Measurements from ENCODE around the gene TFIP11. TPM values are rescaled to one million over a fixed set of nuclear protein-coding genes. Genes with fewer than 3 reads are reported as not detected.

Gene TFIP11
- total and polyA plus RNA-seq, 10 of the 15 experiments (the other 5 are each of a cell fraction or from before 2014, with no cell fraction given): 14.2 to 43.3 (median 31.9) TPM

DNA sequence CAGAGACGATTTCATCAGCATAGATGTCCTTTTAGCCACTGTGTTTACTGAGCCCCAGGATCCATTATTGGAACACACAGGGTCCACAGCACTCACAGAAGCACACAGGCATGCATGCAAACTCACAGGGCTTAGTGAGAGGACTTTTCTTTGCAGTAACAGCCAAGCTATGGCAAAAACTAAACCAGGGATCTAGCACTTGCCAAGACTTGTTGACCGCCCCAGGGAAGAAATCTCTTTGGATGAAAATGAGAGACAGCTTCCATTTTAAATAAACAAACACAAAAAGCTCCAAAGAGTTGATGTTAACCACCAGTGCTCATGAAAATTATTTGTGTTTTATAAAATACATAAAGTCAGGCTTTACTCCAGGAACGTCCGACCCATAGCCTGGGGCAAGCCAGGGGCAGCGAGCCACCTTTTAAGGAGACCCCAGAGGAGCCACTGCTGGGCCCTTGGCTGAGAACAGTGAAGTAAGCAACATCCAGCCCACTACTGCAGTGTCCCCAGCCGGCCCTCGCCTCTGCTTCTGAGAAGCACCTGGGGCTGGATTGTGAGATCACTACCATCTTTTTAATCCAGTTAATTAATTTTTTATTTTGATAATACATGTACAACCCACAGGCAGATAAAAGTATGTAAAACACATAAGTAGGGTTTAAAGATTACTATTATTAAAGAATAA lies 22.0 kb upstream of the TFIP11 start:
- no peak overlapping the region for H3K4me3 ChIP-seq
- SMC1A ChIA-PET (ENCODE audit: uncharacterized antibody, unreplicated experiment): interaction anchor here (1.5 to 2.0 kb wide), 3 partner anchors 9 to 53 kb away, joined by 3 to 7 read pairs (median 6); no protein-coding TSS in a partner anchor
- H3K27me3 ChIP-seq (replicated peaks in 1 of 2; ENCODE audit: control insufficient read depth in 2 of 2, insufficient read depth in 2 of 2, low read length in 1 of 2): no peaks in the 10 kb centered on the region
- peaks cover 0 to 13% of the 10 kb centered on the region in 2 experiments; a peak in 2 of 4 replicates for H3K36me3 ChIP-seq (ENCODE audit: control insufficient read depth in 2 of 2, insufficient read depth in 2 of 2, low read length in 1 of 2)
- BruUV-seq (replicated peaks): no TSS peak
- DNase-seq (ENCODE audit: low read depth, low spot score) (no peak), FAIRE-seq (no peak), ATAC-seq (no peak)
- TF ChIP-seq CREB1 (IDR thresholded peaks at IDR 0.05; ENCODE audit: low read depth) (no peak), HDAC2 (IDR thresholded peaks at IDR 0.05) (no peak), EGR1 (IDR thresholded peaks at IDR 0.05; ENCODE audit: borderline replicate concordance in 1 of 2, low read depth in 2 of 2, low read length in 2 of 2) (no peak), MYB (IDR thresholded peaks at IDR 0.05; ENCODE audit: borderline replicate concordance, low read depth, low read length) (no peak), SMAD5 (IDR thresholded peaks at IDR 0.05; ENCODE audit: low read depth) (no peak), MYC (IDR thresholded peaks at IDR 0.05; ENCODE audit: insufficient read depth, insufficient read length, insufficient replicate concordance, low read length, severe bottlenecking) (no peak), ATF7 (IDR thresholded peaks at IDR 0.05; ENCODE audit: low read depth) (no peak), RBBP5 (conservative IDR thresholded peaks at IDR 0.05) (no peak), ETV6 (conservative IDR thresholded peaks at IDR 0.05 in 1 of 2, IDR thresholded peaks at IDR 0.05 in 1 of 2; ENCODE audit: borderline replicate concordance in 1 of 2, low read depth in 1 of 2) (no peak), ZZZ3 (IDR thresholded peaks at IDR 0.05; ENCODE audit: control insufficient read depth, insufficient read length, low read depth) (no peak), FOXK2 (IDR thresholded peaks at IDR 0.05) (no peak), RAD21 (IDR thresholded peaks at IDR 0.05; ENCODE audit: insufficient read depth, low read depth, low read length) (no peak)
- TF ChIP-seq, protein P1, sequence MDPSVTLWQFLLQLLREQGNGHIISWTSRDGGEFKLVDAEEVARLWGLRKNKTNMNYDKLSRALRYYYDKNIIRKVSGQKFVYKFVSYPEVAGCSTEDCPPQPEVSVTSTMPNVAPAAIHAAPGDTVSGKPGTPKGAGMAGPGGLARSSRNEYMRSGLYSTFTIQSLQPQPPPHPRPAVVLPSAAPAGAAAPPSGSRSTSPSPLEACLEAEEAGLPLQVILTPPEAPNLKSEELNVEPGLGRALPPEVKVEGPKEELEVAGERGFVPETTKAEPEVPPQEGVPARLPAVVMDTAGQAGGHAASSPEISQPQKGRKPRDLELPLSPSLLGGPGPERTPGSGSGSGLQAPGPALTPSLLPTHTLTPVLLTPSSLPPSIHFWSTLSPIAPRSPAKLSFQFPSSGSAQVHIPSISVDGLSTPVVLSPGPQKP (IDR thresholded peaks at IDR 0.05; ENCODE audit: low read depth, low read length): no peak
- TF ChIP-seq, protein P2, sequence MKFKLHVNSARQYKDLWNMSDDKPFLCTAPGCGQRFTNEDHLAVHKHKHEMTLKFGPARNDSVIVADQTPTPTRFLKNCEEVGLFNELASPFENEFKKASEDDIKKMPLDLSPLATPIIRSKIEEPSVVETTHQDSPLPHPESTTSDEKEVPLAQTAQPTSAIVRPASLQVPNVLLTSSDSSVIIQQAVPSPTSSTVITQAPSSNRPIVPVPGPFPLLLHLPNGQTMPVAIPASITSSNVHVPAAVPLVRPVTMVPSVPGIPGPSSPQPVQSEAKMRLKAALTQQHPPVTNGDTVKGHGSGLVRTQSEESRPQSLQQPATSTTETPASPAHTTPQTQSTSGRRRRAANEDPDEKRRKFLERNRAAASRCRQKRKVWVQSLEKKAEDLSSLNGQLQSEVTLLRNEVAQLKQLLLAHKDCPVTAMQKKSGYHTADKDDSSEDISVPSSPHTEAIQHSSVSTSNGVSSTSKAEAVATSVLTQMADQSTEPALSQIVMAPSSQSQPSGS (IDR thresholded peaks at IDR 0.05; ENCODE audit: low read length): no peak
- TF ChIP-seq, protein P3, sequence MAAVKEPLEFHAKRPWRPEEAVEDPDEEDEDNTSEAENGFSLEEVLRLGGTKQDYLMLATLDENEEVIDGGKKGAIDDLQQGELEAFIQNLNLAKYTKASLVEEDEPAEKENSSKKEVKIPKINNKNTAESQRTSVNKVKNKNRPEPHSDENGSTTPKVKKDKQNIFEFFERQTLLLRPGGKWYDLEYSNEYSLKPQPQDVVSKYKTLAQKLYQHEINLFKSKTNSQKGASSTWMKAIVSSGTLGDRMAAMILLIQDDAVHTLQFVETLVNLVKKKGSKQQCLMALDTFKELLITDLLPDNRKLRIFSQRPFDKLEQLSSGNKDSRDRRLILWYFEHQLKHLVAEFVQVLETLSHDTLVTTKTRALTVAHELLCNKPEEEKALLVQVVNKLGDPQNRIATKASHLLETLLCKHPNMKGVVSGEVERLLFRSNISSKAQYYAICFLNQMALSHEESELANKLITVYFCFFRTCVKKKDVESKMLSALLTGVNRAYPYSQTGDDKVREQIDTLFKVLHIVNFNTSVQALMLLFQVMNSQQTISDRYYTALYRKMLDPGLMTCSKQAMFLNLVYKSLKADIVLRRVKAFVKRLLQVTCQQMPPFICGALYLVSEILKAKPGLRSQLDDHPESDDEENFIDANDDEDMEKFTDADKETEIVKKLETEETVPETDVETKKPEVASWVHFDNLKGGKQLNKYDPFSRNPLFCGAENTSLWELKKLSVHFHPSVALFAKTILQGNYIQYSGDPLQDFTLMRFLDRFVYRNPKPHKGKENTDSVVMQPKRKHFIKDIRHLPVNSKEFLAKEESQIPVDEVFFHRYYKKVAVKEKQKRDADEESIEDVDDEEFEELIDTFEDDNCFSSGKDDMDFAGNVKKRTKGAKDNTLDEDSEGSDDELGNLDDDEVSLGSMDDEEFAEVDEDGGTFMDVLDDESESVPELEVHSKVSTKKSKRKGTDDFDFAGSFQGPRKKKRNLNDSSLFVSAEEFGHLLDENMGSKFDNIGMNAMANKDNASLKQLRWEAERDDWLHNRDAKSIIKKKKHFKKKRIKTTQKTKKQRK (IDR thresholded peaks at IDR 0.05; ENCODE audit: low read depth, low read length): no peak
- H3K9me3 ChIP-seq (replicated peaks; ENCODE audit: control insufficient read depth, insufficient read depth, low read length): no peaks in the 10 kb centered on the region
- no peaks in the 10 kb centered on the region for H3K79me2 ChIP-seq (ENCODE audit: control insufficient read depth, insufficient read depth, low read length)
- in situ Hi-C loops (cut with MboI): no loop called here
- H3K27ac ChIP-seq (ENCODE audit: control insufficient read depth, insufficient read depth): no peak overlapping the region
- POLR2A ChIA-PET: interaction anchor here (0.6 to 1.1 kb wide), 3 partner anchors 9 to 108 kb away, joined by 3 read pairs; no protein-coding TSS in a partner anchor
- RAD21 ChIA-PET (ENCODE audit: unreplicated experiment): interaction anchor here (0.9 to 3.2 kb wide), 4 partner anchors 19 to 131 kb away, joined by 3 to 12 read pairs (median 5); no protein-coding TSS in a partner anchor
- no peaks in the 10 kb centered on the region for H4K20me1 ChIP-seq (ENCODE audit: control insufficient read depth, insufficient read depth)
- no peak overlapping the region for H3K9ac ChIP-seq (ENCODE audit: control insufficient read depth, insufficient read depth, low read length)
- no peak overlapping the region for H2AFZ ChIP-seq (ENCODE audit: control insufficient read depth, low read depth, low read length)
- intact Hi-C loops (cut with micrococcal nuclease; ENCODE audit: unreplicated experiment): no loop called here
- WGBS (ENCODE audit: insufficient coverage, insufficient replicate concordance, low lambda C conversion rate, missing lambda C conversion rate): 75% methylated on average over 7 of the region's 7 CpGs
- peaks cover 25% of the 10 kb centered on the region for H3K4me1 ChIP-seq (ENCODE audit: control insufficient read depth, insufficient read depth, low read length)
- CTCF ChIA-PET: interaction anchor here (1.0 to 6.1 kb wide), 4 partner anchors 31 to 55 kb away, joined by 3 to 44 read pairs (median 4); no protein-coding TSS in a partner anchor
- no peak overlapping the region for H3K4me2 ChIP-seq (ENCODE audit: control insufficient read depth, insufficient read depth)

Measured in GM12878 (cell line).